Caco-2 (cell line): ENCODE data around the gene SNX32. TPM values are rescaled to one million over a fixed set of nuclear protein-coding genes. Genes with fewer than 3 reads are reported as not detected.

Source experiments
- BruUV-seq: library from RNA; stranded (reverse); fragments of 400-500 nt; replicated peaks from 2 replicates; lab custom pipeline; 2021; lab: Mats Ljungman, UMichigan
- CTCF ChIA-PET: fragments of 300-600 bp; sonication (Branson Sonifier 250); formaldehyde crosslinking; loops from one replicate; lab custom pipeline; 2022; ENCODE audit warnings: antibody characterized with exemption; lab: Charles Lee
- POLR2A ChIA-PET: fragments of 300-600 bp; sonication (Branson Sonifier 250); formaldehyde crosslinking; loops from one replicate; lab custom pipeline; 2022; ENCODE audit warnings: antibody characterized with exemption; lab: Charles Lee
- DNase-seq, 2 experiments: peaks; one replicate each; pipeline versions ENCODE4 v3.0.0 to v3.0.0-alpha.2; 2020 to 2022
- H3K27me3 ChIP-seq: replicated peaks from 2 replicates; pipeline ENCODE4 v1.6.0; 2011; ENCODE audit warnings: low read length; ENCODE audit not compliant: control insufficient read depth, insufficient read depth
- H3K36me3 ChIP-seq: 2 replicates; pipeline ENCODE4 v1.5.1; 2011; ENCODE audit warnings: low read length; ENCODE audit not compliant: control insufficient read depth, insufficient read depth
- H3K4me1 ChIP-seq: fragments of 250-450 bp; sonication (Bioruptor Pico); 2 replicates; pipeline ENCODE4 v1.5.1; 2020; ENCODE audit warnings: mild to moderate bottlenecking
- H3K4me3 ChIP-seq: 2 replicates; pipeline ENCODE4 v1.5.1; 2011; ENCODE audit warnings: low read depth, mild to moderate bottlenecking, control low read depth, low read length
- H3K9me3 ChIP-seq: fragments of 250-450 bp; sonication (Bioruptor Pico); 2 replicates; pipeline ENCODE4 v1.5.1; 2020; ENCODE audit warnings: mild to moderate bottlenecking, moderate library complexity
- H3K27ac Mint-ChIP-seq: one replicate; pipeline ENCODE4 v1.8.0; 2022; ENCODE audit warnings: mixed read lengths; ENCODE audit not compliant: unreplicated experiment
- H3K27me3 Mint-ChIP-seq: one replicate; pipeline ENCODE4 v1.8.0; 2022; ENCODE audit warnings: mixed read lengths; ENCODE audit not compliant: insufficient read depth, unreplicated experiment
- H3K36me3 Mint-ChIP-seq: one replicate; pipeline ENCODE4 v1.8.0; 2022; ENCODE audit warnings: mild to moderate bottlenecking, mixed read lengths; ENCODE audit not compliant: insufficient read depth, unreplicated experiment
- H3K4me1 Mint-ChIP-seq: one replicate; pipeline ENCODE4 v1.8.0; 2022; ENCODE audit warnings: low read depth, mixed read lengths; ENCODE audit not compliant: unreplicated experiment
- H3K4me3 Mint-ChIP-seq: one replicate; pipeline ENCODE4 v1.8.0; 2022; ENCODE audit warnings: mild to moderate bottlenecking, moderate library complexity, mixed read lengths; ENCODE audit not compliant: unreplicated experiment
- H3K9me3 Mint-ChIP-seq: one replicate; pipeline ENCODE4 v1.8.0; 2022; ENCODE audit warnings: mixed read lengths; ENCODE audit not compliant: unreplicated experiment
- CTCF ChIP-seq, 2 experiments: fragments of 200-600 bp in 1 of 2; IDR thresholded peaks; 1 replicate in 1 of 2; 2 replicates in 1 of 2; pipeline versions ENCODE4 v1.5.1 to v1.8.0; 2011 to 2022; ENCODE audit warnings: antibody characterized with exemption in 1 of 2, control low read depth in 1 of 2, inconsistent platforms in 1 of 2, low read depth in 1 of 2, low read length in 1 of 2, mild to moderate bottlenecking in 1 of 2, moderate library complexity in 1 of 2; ENCODE audit not compliant: insufficient read depth in 1 of 2, severe bottlenecking in 1 of 2, unreplicated experiment in 1 of 2
- intact Hi-C: fragments of 100-400 bp; cut with micrococcal nuclease; formaldehyde crosslinking; loops from one replicate; pipeline ENCODE4 v1.10.0; 2022; ENCODE audit not compliant: unreplicated experiment
- total RNA-seq: library from RNA; stranded (reverse); gene quantifications from 2 replicates; pipeline ENCODE4 v1.2.3, GENCODE V29; 2022

SNX32 gene
- total RNA-seq, 1 experiment from 2014 or later: not detected

- H3K4me1 ChIP-seq: peaks cover 3% of the 10 kb centered on the region; the same call in 1 of the 2 replicates
- no peak overlapping the region for H3K4me3 Mint-ChIP-seq
- H3K36me3 ChIP-seq: peaks cover 2% of the 10 kb centered on the region
- H3K4me1 Mint-ChIP-seq: peaks cover 6% of the 10 kb centered on the region
- no peak overlapping the region for H3K4me3 ChIP-seq
- H3K36me3 Mint-ChIP-seq: peaks cover 35% of the 10 kb centered on the region
- no peak overlapping the region for H3K27ac Mint-ChIP-seq
- DNase-seq: no peak
- ChIA-PET POLR2A (interaction anchor here (0.6 kb wide), 1 partner anchor 21 kb away, joined by 3 read pairs; no protein-coding TSS in a partner anchor), CTCF (interaction anchor here (1.3 to 1.9 kb wide), 2 partner anchors 8 to 20 kb away, joined by 5 to 7 read pairs; partner anchors contain the start of genes FIBP and MUS81)
- no peaks in the 10 kb centered on the region for H3K9me3 Mint-ChIP-seq
- BruUV-seq: no TSS peak
- H3K9me3 ChIP-seq: no peaks in the 10 kb centered on the region
- no peak for TF ChIP-seq CTCF (IDR thresholded peaks at IDR 0.05; ENCODE audit: insufficient read depth in 1 of 2, low read depth in 1 of 2, low read length in 1 of 2, severe bottlenecking in 1 of 2, unreplicated experiment in 1 of 2)
- H3K27me3 ChIP-seq: no peaks in the 10 kb centered on the region
- no peaks in the 10 kb centered on the region for H3K27me3 Mint-ChIP-seq
- intact Hi-C loops: no loop called here
Measured at GRCh38 chr11:65880027-65880426, 46.3 kb downstream of the SNX32 start.

- Histone ChIP-seq H3K9me3 (no peaks in the 10 kb centered on the region), H3K4me1 (peaks cover 4% of the 10 kb centered on the region; the same call in 1 of the 2 replicates), H3K27me3 (no peaks in the 10 kb centered on the region), H3K36me3 (peaks cover 2% of the 10 kb centered on the region), H3K4me3 (no peak overlapping the region)
- no peaks in the 10 kb centered on the region for H3K9me3 Mint-ChIP-seq
- H3K27me3 Mint-ChIP-seq: no peaks in the 10 kb centered on the region
- TF ChIP-seq CTCF (IDR thresholded peaks at IDR 0.05; ENCODE audit: insufficient read depth in 1 of 2, low read depth in 1 of 2, low read length in 1 of 2, severe bottlenecking in 1 of 2, unreplicated experiment in 1 of 2): no peak
- ChIA-PET CTCF (interaction anchor here (1.3 kb wide), 1 partner anchor 21 kb away, joined by 5 read pairs; the partner anchor contains the start of gene MUS81), POLR2A (no interaction called here)
- intact Hi-C loops: no loop called here
- H3K4me1 Mint-ChIP-seq: peaks cover 6% of the 10 kb centered on the region
- H3K27ac Mint-ChIP-seq: no peak overlapping the region
- no peak for DNase-seq
- no peak overlapping the region for H3K4me3 Mint-ChIP-seq
- no TSS peak for BruUV-seq
- H3K36me3 Mint-ChIP-seq: peaks cover 44% of the 10 kb centered on the region
Measured at GRCh38 chr11:65880844-65881421, 47.2 kb downstream of the SNX32 start.

GRCh38 chr11:65882120-65883057 is 48.6 kb downstream of the SNX32 start:
- H3K27me3 Mint-ChIP-seq: no peaks in the 10 kb centered on the region
- H3K4me1 Mint-ChIP-seq: peaks cover 12% of the 10 kb centered on the region
- H3K9me3 Mint-ChIP-seq: no peaks in the 10 kb centered on the region
- intact Hi-C loops: no loop called here
- Histone ChIP-seq H3K9me3 (no peaks in the 10 kb centered on the region), H3K4me3 (no peak overlapping the region), H3K4me1 (peaks cover 11% of the 10 kb centered on the region), H3K27me3 (no peaks in the 10 kb centered on the region), H3K36me3 (peaks cover 4% of the 10 kb centered on the region)
- ChIA-PET CTCF (no interaction called here), POLR2A (no interaction called here)
- peaks cover 47% of the 10 kb centered on the region for H3K36me3 Mint-ChIP-seq
- H3K27ac Mint-ChIP-seq: no peak overlapping the region
- no peak for DNase-seq
- TF ChIP-seq CTCF (IDR thresholded peaks at IDR 0.05; ENCODE audit: insufficient read depth in 1 of 2, low read depth in 1 of 2, low read length in 1 of 2, severe bottlenecking in 1 of 2, unreplicated experiment in 1 of 2): no peak
- BruUV-seq: no TSS peak
- H3K4me3 Mint-ChIP-seq: no peak overlapping the region
